SU-DHL-6 (cell line): ENCODE results near the gene ATP11A.

Experiments used
- CTCF ChIP-seq: fragments of 200-600 bp; sonication (generic); IDR thresholded peaks from one replicate; pipeline ENCODE4 v1.5.1; 2017; ENCODE audit warnings: antibody characterized with exemption, mild to moderate bottlenecking, low read length, moderate library complexity; ENCODE audit not compliant: insufficient read depth, poor library complexity, severe bottlenecking
- EZH2phosphoT487 ChIP-seq: fragments of 200-600 bp; sonication (generic), shearing (Covaris generic); conservative IDR thresholded peaks from 2 replicates; pipeline ENCODE4 v1.6.1; 2018; ENCODE audit warnings: mild to moderate bottlenecking, antibody characterized with exemption, low read length, moderate library complexity, mixed read lengths

- TF ChIP-seq CTCF (no peak), EZH2phosphoT487 (no peak)
These were observed 29.7 kb downstream of the ATP11A start for GRCh38 chr13:112719556-112719955.
